Sciatic nerve (tissue), 2 donors: ENCODE measurements around the gene API5. TPM values are rescaled to one million over a fixed set of nuclear protein-coding genes. Genes with fewer than 3 reads are reported as not detected.
"Not testable (repeated sequence)": the region's sequence is repeated elsewhere in the genome, so short reads cannot be mapped to it uniquely, and the experiment has no call there.

Experiments
- ATAC-seq: fragments of 200-7000 bp; cut with Tn5 transposase; one replicate; pipeline ENCODE4 v1.9.1; 2020; ENCODE audit warnings: mild to moderate bottlenecking, moderate library complexity
- DNase-seq: peaks from one replicate; pipeline ENCODE4 v3.0.0-alpha.2; 2020; ENCODE audit warnings: low spot score
- intact Hi-C: fragments of 100-400 bp; cut with DNase I; formaldehyde crosslinking; loops from one replicate; pipeline ENCODE4 v1.14.2; 2022
- total RNA-seq: library from RNA; stranded (reverse); fragmentation: NEBNext Ultra II Directional; extraction: Animal tissue kit (Norgen Biotek cat#: 25700); gene quantifications from one replicate; pipeline ENCODE4 v1.2.1, GENCODE V29; 2021
- donor health status: DM: no; HTN: no; CAD: no.
- donor health status: DM: no; HTN: no; CAD: no.

API5 gene
- 80.1 TPM for total RNA-seq

DNA sequence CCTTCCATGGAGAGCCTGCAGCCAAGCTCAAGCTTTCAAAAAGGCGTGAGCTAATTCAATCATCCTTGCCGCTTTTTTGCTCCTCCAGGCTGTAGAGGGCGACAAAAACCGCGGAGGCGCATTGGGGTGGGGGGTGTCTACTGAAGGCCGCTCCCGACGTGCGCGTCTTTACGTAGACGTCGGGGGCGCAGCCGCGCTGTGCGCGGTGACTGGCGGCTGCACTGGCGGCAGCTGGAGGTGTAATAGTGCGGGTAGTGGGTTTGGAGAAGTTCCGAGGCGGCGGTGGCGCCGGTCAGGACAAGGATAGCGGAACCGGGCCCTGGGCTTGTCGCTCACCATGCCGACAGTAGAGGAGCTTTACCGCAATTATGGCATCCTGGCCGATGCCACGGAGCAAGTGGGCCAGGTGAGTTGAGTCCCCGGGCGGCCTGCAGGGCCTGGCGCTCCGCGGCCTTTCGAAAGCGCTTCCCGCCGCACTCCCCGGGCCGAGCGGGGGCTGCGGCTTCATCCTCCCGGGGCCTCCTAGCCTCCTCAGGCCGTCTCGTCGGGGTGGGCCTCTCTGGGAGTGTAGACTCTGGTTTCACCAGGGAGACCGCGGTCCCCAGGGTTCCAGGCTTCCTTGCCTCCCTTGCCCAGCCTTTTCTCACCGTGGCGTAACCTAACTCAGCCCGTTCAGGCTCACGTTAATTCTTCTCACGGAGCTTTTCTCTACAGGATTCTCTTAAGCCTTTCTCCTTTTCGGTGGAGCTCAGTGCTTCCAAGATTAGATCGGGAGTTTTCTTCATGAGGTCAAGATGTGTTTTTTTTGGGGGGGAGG is at the start of gene API5:
API5 (plus strand) TSS at position 206 of the 817 bp plus-strand sequence; CDS start at position 338, 132 bp downstream.
- ATAC-seq: peak; percentile 99
- DNase-seq: peak; percentile 92
- intact Hi-C loops: no loop called here

GRCh38 chr11:43267856-43268580 is 43.8 kb upstream of the API5 start:
- intact Hi-C loops: no loop called here
- ATAC-seq (peak; percentile 30), DNase-seq (peak; percentile 61)

DNA sequence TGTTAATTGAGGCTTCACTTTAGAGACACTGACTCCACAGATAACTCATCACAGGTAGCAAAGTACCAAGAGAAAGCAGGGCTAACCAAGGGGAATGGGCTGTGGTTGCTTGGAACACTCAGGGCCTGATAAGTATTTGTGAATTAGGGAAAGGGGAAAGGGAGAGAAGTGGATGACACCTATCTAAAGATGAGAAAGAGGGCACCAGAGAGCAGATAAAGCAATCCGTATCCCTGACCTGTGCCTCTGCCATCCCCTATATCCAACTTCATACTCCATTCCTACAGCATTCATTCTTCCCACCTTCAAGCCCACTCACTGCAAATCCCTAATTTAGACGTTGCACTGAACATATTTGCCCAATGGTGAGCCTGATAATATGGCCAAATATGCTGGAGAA is 43.0 kb upstream of the API5 start:
- no peak for ATAC-seq
- intact Hi-C loops: no loop called here

GRCh38 chr11:43269254-43269918 is 42.4 kb upstream of the API5 start:
- no peak for DNase-seq
- ATAC-seq: no peak
- intact Hi-C loops: no loop called here

More for the DNA sequence above, 43.0 kb upstream of the API5 start:
- no peak for DNase-seq

GRCh38 chr11:43270468-43270867 is 41.3 kb upstream of the API5 start:
- ATAC-seq: no peak
- intact Hi-C loops: no loop called here
- DNase-seq: no peak

DNA sequence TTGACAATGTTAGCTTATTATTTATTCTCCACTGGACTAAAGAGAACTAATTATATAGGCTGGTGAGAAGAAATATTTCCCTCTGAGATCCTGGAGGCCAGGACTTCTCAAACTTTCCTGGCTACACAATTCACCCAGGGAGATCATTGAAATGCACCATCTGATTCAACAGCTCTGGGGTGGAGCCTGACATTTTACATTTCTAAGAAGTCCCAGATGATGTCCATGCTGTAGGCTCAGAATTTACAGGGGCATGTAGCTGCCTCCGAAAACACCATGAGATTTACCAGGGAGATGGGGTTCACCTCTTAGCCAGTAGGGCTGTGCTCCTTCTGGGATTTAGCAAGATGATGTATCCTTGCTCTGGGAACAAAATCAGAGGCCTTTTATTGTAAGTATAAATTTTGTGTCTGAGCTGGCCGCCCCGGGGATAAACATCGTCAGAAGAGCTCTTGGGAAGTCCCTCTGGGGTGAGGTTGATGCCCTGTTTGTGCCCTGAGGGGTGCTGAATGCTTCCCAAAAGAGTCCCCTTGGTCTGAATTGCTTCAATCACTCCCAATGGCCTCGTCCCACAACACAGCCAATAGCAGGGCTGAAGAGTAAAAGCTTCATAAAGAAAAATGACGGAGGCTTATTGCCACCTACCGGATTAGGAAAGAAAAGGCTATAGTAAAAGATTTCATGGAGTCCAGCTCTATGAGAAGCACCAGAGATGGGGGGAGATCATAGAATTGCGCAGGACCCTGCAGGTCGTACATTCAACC is 33.4 kb upstream of the API5 start:
- no peak for DNase-seq
- intact Hi-C loops: no loop called here
- ATAC-seq: no peak

DNA sequence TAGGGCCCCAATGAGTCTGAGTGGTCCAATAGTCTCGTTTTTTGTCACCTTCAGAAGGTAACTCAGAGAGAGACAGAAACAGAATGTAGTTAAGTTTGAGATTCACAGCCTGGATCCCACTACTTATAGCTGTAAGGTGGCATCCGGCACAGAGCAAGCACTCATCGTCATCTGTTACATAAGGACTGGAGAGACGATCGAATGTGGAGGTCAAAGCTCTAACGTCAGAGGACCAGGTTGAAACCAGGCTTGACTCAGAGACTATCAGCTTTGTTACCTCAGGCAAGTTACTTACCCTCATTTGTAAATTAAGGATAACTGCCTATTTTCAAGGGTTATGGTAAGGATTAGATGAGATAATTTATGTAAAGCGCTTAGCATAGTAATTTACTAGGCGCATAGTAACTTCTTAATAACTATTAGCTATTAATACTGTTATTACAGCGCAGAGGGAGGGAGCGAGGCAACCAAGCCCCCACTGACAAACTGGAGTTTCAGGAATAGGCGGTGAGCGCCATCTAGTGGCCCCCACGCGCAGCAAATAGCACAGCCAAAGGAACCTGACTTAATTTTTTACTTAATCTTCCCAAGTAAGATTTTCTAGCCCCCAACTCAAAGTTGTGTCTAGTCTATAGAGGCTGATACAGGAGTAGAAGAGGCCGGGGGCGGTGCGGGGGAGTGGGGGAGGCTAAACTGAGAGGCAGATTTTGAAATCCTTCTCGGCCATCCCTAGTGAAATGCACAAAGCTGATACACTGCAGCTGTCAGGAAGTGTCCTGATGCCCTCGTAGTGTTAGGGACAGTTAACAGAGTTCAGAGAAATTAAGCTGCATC is 29.0 kb upstream of the API5 start:
- intact Hi-C loops: no loop called here
- no peak for ATAC-seq
- peak; percentile 62 for DNase-seq

DNA sequence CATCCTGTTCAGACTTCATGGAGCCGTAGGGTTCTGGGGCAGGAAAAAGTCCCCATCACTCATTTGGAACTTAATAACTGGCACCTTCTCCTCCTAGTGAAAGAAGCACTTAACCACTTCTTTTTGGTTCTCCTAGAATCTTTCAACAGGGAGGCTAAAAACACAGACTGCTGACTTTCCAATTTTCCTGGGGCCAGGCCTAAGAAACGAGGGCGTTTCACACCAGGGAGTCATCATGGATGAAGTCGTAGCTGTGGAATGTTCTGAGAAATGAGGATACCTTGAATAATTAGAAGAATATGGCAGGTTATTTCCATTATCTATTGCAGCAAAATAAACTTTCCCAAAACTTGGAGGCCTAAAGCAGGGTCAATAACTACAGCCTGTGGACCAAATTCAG is 26.0 kb upstream of the API5 start:
- intact Hi-C loops: no loop called here
- no peak for ATAC-seq
- no peak for DNase-seq

DNA sequence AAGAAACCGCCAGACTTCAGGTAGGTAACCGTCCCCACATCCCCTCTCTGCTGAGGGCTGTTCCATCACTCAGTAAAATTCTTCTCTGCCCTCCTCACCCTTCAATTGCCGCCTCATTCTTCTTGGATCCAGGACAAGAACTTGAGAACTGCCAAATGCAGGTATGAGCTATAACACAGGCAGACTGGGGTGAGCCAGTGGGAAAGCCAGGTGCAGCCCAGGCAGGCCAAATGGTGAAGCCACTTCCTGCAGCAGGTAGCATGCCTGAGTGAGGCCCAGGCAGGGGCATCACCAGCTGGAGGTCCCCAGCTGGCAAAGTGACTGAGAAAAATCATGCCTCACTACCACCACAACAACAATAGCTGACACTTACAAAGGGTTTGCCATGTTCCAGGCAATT is 22.4 kb upstream of the API5 start:
- DNase-seq (no peak), ATAC-seq (no peak)
- intact Hi-C loops: no loop called here

GRCh38 chr11:43298397-43298796 is 13.4 kb upstream of the API5 start:
- DNase-seq (no peak), ATAC-seq (no peak)
- intact Hi-C loops: no loop called here

DNA sequence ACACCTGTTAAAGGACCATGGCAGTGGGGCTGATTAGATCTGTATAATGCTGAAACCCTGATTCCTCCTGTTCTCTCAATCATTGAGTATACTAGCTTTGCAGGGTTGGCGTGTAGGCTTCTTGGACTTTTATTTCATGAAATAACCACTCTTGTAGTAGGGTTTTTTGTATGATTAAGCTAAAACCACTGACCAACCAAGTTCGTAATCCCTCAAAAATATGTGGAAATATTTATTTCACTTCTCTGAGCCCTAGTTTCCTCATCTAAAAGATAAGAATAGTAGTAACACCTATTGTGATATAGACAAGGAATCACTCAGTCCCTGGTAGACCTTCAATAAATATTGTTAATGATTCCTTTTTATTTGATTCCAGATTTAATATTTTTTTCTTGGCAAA is 4.2 kb downstream of the API5 start:
- ATAC-seq (no peak), DNase-seq (no peak)
- intact Hi-C loops: no loop called here

GRCh38 chr11:43316451-43316850 is 4.7 kb downstream of the API5 start:
- intact Hi-C loops: no loop called here
- no peak for DNase-seq
- no peak for ATAC-seq

GRCh38 chr11:43327987-43328386 is 16.2 kb downstream of the API5 start:
- ATAC-seq: no peak
- intact Hi-C loops: no loop called here

GRCh38 chr11:43328482-43328881 is 16.7 kb downstream of the API5 start:
- DNase-seq (no peak), ATAC-seq (no peak)
- intact Hi-C loops: no loop called here

More at GRCh38 chr11:43327987-43328386, 16.2 kb downstream of the API5 start:
- no peak for DNase-seq

DNA sequence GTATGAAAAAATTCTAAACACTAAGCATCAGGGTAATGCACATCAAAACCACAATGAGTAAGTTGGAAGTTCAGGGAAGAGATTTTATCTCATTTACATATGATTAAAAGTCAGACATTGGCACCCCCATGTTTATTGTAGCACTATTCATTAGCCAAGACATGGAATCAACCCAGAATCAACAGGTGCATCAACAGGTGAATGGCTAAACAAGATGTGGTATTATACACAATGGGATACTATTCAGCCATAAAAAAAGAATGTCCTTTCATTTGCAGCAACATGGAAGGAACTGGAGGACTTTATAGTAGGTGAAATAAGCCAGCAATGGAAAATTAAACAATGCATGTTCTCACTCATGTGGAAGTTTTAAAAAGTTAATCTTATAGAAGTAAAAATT is 29.4 kb downstream of the API5 start:
- intact Hi-C loops: no loop called here
- DNase-seq (no peak), ATAC-seq (no peak)

- intact Hi-C loops, ATAC-seq, DNase-seq: not testable (repeated sequence)
Observed at GRCh38 chr11:43351426-43351825, 39.6 kb downstream of the API5 start.

- intact Hi-C loops: no loop called here
- DNase-seq: no peak
- ATAC-seq: no peak
Observed at GRCh38 chr11:43354311-43354710, 42.5 kb downstream of the API5 start.

DNA sequence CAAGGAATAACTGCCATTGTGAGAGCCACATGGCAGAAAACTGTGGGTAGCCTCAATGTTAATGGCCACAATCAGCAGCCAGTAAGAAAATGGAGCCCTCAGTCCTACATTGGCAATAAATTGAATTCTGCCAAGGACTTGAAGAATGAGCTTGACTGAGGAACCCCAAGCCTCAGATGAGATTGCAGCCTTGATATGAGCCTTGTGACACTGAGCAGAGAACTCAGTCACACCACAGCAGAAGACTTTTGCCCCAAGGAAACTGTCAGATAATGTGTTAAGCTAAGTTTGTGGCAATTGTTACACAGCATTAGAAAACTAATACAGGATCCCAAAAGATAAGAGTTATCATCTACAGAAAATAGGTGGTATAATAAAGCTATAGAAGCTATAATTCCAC is 44.5 kb downstream of the API5 start:
- DNase-seq (no peak), ATAC-seq (no peak)
- intact Hi-C loops: no loop called here
